HT-29 (cell line): ENCODE measurements around the gene FBN3. TPM values are rescaled to one million over a fixed set of nuclear protein-coding genes. Genes with fewer than 3 reads are reported as not detected.
"Not testable (repeated sequence)": the region's sequence is repeated elsewhere in the genome, so short reads cannot be mapped to it uniquely, and the experiment has no call there.

ENCODE experiments used
- DNase-seq: peaks from one replicate; pipeline ENCODE4 v3.0.0-alpha.2; 2015; ENCODE audit warnings: low spot score
- total RNA-seq: library from RNA; depleted of rRNA; stranded (reverse); fragments of >200 nt; shearing (Covaris generic); gene quantifications from 2 replicates; pipeline ENCODE4 v1.2.3, GENCODE V29; 2014; rRNA removed

The FBN3 gene
- total RNA-seq = not detected in 2 replicates

- DNase-seq = no peak
These were observed at the start of gene FBN3 for GRCh38 chr19:8149261-8150094. TSS of gene FBN3 (minus strand) at chr19:8149592. CDS start at chr19:8147480, 2,112 bp downstream.

GRCh38 chr19:8196271-8196927 lies 47.0 kb upstream of the FBN3 start:
- no peak for DNase-seq

DNA sequence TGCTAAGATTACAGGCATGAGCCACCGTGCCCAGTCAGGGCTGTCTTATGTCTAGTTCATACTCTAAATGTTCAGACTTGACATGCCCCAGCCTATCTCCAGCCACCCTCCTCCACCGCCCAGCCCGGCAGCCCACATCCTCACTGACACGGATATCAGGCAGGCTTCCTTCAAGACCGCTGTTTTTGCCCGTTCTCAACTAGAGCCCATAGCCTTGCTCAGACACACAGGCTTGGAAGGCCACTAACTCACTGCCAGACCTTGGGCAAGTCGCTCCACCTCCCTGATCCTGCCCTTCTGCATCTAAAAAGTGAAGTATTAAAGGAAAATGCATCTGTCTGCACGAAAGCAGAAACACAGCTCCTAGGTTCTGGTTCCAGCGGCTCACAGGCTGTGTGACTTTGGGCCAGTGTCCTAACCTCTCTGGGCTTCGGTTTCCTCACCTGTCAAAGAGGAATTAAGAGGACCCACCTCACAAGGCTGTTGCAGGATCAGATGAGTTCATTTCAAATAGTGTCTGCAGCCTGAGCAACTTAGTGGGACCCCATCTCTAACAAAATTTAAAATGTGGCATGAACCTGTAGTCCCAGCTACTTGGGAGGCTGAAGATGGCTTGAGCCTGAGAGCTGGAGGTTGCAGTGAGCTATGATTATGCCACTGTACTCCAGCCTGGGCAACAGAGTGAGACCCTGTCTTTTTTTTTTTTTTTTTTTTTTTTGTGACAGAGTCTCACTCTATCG lies 45.3 kb upstream of the FBN3 start:
- no peak for DNase-seq

DNA sequence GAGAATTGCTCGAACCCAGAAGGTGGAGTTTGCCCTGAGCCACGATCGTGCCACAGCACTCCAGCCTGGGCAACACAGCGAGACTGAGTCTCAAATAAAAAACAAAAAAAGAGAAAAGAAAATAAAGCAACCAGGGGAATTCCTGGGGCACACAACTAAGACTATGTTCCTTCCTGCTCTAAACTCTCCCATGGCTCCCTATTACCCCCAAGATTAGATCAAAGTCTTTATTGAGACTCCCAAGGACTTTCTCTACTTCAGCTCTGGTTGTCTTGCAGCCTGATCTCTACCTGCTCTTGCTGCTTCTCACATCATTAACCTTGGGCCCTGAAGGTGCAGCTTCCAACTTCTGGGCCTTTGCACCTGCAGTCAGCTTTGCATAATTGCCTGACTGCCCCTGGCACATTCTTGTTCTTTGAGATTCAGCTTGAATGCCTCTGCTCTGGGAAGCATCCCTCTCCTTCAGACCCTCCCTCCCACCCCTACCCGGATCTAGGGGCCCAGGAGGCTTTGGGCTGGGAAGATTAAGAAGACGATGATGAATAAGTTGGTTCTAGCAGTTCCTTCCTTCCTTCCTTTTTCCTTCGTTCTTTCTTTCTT lies 42.9 kb upstream of the FBN3 start:
- DNase-seq = no peak

DNA sequence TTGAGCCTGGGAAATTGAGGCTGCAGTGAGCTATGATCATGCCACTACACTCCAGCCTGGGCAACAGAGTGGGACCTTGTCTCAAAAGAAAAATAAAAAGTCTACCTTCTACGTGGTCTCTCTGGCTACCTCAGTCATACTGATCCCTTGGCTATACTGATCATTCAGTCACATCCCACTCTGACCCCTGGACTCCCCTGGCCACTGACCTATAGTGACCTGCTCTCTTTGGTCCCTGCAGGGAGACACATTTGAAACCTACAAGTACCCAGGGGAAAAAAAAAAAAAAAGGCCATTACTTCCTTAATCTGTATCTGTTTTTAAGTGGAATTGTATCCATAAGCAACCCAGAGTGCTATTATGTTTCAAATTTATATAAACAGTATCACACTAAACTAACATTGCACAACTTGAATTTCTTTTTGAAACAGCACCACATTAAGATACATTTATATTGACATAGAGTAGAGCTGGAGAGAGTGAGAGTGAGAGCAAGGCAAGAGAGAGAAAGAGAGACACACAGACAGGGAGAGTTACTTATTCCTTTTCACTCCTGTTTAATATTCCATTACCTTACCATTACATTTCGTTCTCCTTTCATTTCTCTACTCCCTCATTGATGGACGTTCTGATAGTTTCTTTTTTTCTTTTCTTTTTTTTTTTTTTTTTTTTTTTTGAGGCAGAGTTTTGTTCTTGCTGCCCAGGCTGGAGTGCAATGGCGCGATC lies 36.1 kb upstream of the FBN3 start:
- no peak for DNase-seq

GRCh38 chr19:8184274-8184673 lies 34.9 kb upstream of the FBN3 start:
- DNase-seq = no peak

DNA sequence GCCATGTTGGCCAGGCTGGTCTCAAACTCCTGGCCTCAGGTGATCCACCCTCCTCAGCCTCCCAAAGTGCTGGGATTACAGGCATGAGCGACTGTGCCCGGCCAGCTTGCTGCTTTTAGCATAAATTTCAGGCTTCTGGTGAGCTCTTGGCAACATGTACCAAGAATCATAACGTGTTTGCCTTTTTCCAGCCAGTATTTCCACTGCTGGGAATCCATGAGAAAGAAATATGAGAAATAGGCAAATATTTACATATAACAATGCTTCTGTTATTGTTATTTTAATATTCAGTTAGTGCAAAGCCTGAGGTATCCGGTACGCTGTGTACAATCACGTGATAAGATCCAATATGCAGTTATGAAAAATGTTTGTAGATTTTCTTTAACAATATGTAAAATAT lies 30.6 kb upstream of the FBN3 start:
- DNase-seq = no peak

DNA sequence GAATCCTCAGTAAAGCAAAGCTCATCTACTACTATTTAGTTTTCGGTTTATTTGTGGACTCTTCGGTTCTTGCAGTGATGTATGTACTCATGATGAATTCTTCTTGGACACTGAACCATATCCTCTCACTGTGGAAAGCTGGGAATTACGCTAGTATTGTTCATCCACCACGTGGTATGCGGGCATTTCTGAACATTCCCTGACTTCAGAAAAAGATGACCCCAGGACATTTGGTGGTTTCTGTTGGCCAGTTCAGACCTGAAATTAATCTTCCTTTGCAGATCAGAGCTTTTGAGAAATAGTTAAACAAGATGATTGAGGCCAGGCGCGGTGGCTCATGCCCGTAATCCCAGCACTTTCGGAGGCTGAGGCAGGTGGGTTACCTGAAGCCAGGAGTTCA lies 25.3 kb upstream of the FBN3 start:
- no peak for DNase-seq

DNA sequence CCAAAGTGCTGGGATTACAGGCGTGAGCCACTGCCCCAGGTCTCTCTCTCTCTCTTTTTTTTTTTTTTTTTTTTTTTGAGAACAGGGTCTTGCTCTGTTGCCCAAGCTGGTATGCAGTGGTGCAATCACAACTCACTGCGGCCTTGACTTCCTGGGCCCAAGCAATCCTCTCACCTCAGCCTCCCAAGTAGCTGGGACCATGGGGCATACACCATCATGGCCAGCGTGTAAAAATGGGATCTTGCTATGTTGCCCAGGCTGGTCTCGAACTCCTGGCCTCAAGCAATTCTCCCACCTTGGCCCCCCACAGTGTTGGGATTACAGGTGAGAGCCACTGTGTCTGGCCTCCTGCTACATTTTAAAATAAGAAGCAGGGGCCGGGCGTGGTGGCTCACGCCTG lies 19.1 kb upstream of the FBN3 start:
- DNase-seq = no peak

- DNase-seq = no peak
These were observed 18.6 kb upstream of the FBN3 start for GRCh38 chr19:8167985-8168384.

GRCh38 chr19:8163759-8164158 lies 14.4 kb upstream of the FBN3 start:
- no peak for DNase-seq

- DNase-seq = no peak
These were observed 11.8 kb upstream of the FBN3 start for GRCh38 chr19:8161135-8161646.

DNA sequence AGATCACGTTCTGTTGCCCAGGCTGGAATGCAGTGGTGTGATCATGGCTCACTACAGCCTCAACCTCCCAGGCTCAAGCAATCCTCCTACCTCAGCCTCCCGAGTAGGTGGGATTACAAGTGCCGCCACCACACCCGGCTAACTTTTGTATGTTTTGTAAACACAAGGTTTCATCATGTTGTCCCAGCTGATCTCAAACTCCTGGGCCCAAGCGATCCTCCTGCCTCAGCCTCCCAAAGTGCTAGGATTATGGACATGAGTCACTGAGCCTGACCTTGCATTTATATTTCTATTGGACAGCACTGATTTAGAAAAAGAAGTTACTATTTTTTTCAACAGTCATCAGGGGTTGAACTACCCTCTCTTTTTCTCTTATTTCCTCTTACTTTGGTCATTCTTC lies 9.9 kb upstream of the FBN3 start:
- DNase-seq = not testable (repeated sequence)

GRCh38 chr19:8158411-8159074 lies 9.2 kb upstream of the FBN3 start:
- DNase-seq = peak; percentile 58

DNA sequence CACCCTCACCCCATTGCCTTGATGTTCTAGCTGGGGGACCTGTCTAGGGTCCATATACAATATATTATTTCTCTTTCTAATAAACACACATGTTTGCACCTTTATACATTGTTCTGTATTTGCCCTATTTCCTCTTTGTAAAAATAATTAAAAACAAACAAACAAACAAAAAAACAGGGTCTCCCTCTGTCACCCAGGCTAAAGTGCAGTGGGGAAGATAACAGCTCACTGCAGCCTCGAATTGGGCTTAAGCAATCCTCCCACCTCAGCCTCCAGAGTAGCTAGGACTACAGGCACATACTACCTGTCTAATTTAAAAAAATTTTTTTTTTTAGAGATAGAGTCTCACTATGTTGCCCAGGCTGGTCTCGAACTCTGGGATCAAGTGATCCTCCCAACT lies 5.9 kb upstream of the FBN3 start:
- no peak for DNase-seq

GRCh38 chr19:8154014-8154413 lies 4.6 kb upstream of the FBN3 start:
- DNase-seq = not testable (repeated sequence)

GRCh38 chr19:8151767-8152035 lies 2.3 kb upstream of the FBN3 start:
- DNase-seq = no peak

DNA sequence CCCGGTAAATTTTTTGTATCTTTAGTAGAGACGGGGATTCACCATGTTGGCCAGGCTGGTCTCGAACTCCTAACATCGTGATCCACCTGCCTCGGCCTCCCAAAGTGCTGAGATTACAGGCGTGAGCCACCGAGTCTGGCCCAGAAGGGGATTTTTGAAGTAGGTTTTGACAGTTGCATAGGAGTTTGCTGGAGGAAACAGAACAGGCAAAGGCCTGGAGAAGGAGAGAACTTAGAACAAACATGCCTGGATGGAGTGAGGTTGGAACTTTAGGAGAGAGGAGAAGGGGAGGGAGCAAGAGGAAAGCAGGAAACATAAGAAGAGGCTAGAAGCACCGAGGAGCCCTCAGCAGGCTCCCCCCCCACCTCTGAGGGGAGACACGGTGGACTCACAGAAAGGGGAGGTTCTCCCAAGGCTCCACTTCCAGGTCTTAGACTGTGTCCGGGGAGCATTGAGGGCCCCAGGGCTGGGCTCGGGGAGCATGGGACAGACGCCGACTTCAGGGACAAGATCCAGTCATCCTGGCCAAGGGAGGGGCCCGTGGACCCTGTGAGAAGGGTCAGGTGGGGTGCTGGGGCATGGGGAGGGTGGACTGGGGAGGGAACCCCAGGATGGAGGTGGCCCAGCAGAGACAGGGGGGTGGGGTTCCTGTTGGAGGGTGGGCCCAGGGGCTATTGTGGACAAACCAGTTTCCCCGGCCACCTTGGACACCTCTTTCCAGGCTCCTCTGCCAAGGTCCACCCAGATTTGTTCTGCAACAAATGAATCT lies 1.8 kb upstream of the FBN3 start:
- no peak for DNase-seq

DNA sequence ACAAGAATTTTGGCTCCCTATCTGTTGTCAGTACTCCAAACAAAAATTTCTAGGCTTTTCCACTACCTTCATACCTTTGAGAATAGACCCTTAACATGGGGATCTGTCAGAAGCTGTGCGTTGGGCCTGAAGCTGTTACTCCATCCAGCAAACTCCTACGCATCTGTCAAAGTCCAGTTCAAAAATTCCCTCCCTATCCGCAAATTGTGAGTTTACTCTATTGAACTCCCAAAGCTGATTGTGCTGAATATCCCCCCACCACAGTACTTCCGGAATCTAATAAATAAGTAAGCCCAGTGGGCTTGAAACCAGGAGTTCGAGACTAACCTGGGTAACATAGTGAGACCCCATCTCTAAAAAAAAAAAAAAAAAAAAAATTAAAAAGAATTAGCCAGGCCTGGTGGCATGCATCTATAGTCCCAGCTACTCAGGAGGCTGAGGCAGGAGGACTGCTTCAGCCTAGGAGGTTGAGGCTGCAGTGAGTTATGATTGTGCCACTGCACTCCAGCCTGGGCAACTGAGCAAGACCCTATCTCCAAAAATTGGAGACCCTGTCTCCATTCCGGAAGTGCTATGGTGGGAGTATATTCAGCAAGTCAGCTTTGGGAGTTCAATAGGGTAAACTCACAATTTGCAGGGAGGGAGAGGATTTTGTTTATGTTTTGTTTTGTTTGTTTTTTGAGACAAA lies 930 bp upstream of the FBN3 start:
- DNase-seq = no peak
